ENCODE measurements around the gene GALNTL6. TPM values are rescaled to one million over a fixed set of nuclear protein-coding genes. Genes with fewer than 3 reads are reported as not detected.

Gene GALNTL6
- total and polyA plus RNA-seq, 2 donors from 2014 or later, result 0.60 TPM; not detected in 1

- Histone ChIP-seq H3K9me3 (ENCODE audit: control insufficient read depth in 2 of 3, insufficient read depth in 1 of 3, low read length in 3 of 3) (no peaks in the 10 kb centered on the region), H3K27ac (ENCODE audit: low read depth in 2 of 2, low read length in 2 of 2) (no peak overlapping the region), H3K9ac (ENCODE audit: low read length in 3 of 3) (no peak overlapping the region), H3K4me1 (ENCODE audit: control insufficient read depth in 2 of 3, insufficient read depth in 2 of 3, low read depth in 1 of 3, low read length in 3 of 3) (no peaks in the 10 kb centered on the region), H3K36me3 (ENCODE audit: control insufficient read depth in 2 of 3, insufficient read depth in 3 of 3, low read length in 3 of 3) (no peaks in the 10 kb centered on the region), H3K27me3 (ENCODE audit: control insufficient read depth, insufficient read depth, low read length) (no peaks in the 10 kb centered on the region), H3K4me3 (ENCODE audit: low read length in 3 of 3) (no peak overlapping the region)
- FAIRE-seq (no peak), DNase-seq (no peak)
- intact Hi-C loops (cut with DNase I), result no loop called here
- TF ChIP-seq CTCF (IDR thresholded peaks at IDR 0.05; ENCODE audit: borderline replicate concordance, extremely low read depth, insufficient read depth), result no peak
These were observed 355.7 kb downstream of the GALNTL6 start for GRCh38 chr4:172168888-172169287.

GRCh38 chr4:172169871-172170270, 356.7 kb downstream of the GALNTL6 start:
- Histone ChIP-seq H3K9me3 (ENCODE audit: control insufficient read depth in 2 of 3, insufficient read depth in 1 of 3, low read length in 3 of 3) (no peaks in the 10 kb centered on the region), H3K4me1 (ENCODE audit: control insufficient read depth in 2 of 3, insufficient read depth in 2 of 3, low read depth in 1 of 3, low read length in 3 of 3) (no peaks in the 10 kb centered on the region), H3K27ac (ENCODE audit: low read depth in 2 of 2, low read length in 2 of 2) (no peak overlapping the region), H3K27me3 (ENCODE audit: control insufficient read depth, insufficient read depth, low read length) (no peaks in the 10 kb centered on the region), H3K4me3 (ENCODE audit: low read length in 3 of 3) (no peak overlapping the region), H3K9ac (ENCODE audit: low read length in 3 of 3) (no peak overlapping the region), H3K36me3 (ENCODE audit: control insufficient read depth in 2 of 3, insufficient read depth in 3 of 3, low read length in 3 of 3) (no peaks in the 10 kb centered on the region)
- TF ChIP-seq CTCF (IDR thresholded peaks at IDR 0.05; ENCODE audit: borderline replicate concordance, extremely low read depth, insufficient read depth), result no peak
- no peak for FAIRE-seq
- DNase-seq, result no peak
- intact Hi-C loops (cut with DNase I), result no loop called here

- H3K27me3 ChIP-seq (ENCODE audit: control insufficient read depth, insufficient read depth, low read length), result no peaks in the 10 kb centered on the region
- TF ChIP-seq CTCF (IDR thresholded peaks at IDR 0.05; ENCODE audit: borderline replicate concordance, extremely low read depth, insufficient read depth), result no peak
These were observed 360.0 kb downstream of the GALNTL6 start for GRCh38 chr4:172173206-172173605.

DNA sequence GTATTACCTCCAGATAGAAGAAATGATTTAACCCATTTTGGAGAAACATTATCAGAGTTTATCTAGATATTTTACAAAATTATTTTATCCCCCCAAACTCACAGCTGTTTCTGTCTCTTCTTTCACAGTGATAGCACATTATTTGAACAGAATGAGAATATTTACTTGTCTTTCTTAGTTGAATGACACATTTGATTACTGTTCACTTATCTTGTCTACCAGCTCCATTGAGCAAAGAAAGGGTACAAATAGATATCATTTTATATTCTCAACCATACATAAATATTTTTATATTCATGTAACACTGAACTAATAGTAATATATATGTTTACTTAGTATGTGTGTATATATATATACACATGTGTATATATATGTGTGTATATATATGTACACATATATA, 364.2 kb downstream of the GALNTL6 start:
- H3K27me3 ChIP-seq (ENCODE audit: control insufficient read depth, insufficient read depth, low read length), result no peaks in the 10 kb centered on the region
- no peaks in the 10 kb centered on the region for H3K36me3 ChIP-seq (ENCODE audit: control insufficient read depth in 2 of 3, insufficient read depth in 3 of 3, low read length in 3 of 3)
- H3K9ac ChIP-seq (ENCODE audit: low read length in 3 of 3), result no peak overlapping the region
- no peak for FAIRE-seq
- intact Hi-C loops (cut with DNase I), result no loop called here
- TF ChIP-seq CTCF (IDR thresholded peaks at IDR 0.05; ENCODE audit: borderline replicate concordance, extremely low read depth, insufficient read depth), result no peak
- no peak overlapping the region for H3K27ac ChIP-seq (ENCODE audit: low read depth in 2 of 2, low read length in 2 of 2)
- no peak overlapping the region for H3K4me3 ChIP-seq (ENCODE audit: low read length in 3 of 3)
- H3K9me3 ChIP-seq (ENCODE audit: control insufficient read depth in 2 of 3, insufficient read depth in 1 of 3, low read length in 3 of 3), result no peaks in the 10 kb centered on the region
- no peaks in the 10 kb centered on the region for H3K4me1 ChIP-seq (ENCODE audit: control insufficient read depth in 2 of 3, insufficient read depth in 2 of 3, low read depth in 1 of 3, low read length in 3 of 3)
- no peak for DNase-seq

More at GRCh38 chr4:172173206-172173605, 360.0 kb downstream of the GALNTL6 start:
- Histone ChIP-seq H3K4me3 (ENCODE audit: low read length in 3 of 3) (no peak overlapping the region), H3K9me3 (ENCODE audit: control insufficient read depth in 2 of 3, insufficient read depth in 1 of 3, low read length in 3 of 3) (no peaks in the 10 kb centered on the region), H3K36me3 (ENCODE audit: control insufficient read depth in 2 of 3, insufficient read depth in 3 of 3, low read length in 3 of 3) (no peaks in the 10 kb centered on the region), H3K4me1 (ENCODE audit: control insufficient read depth in 2 of 3, insufficient read depth in 2 of 3, low read depth in 1 of 3, low read length in 3 of 3) (no peaks in the 10 kb centered on the region), H3K27ac (ENCODE audit: low read depth in 2 of 2, low read length in 2 of 2) (no peak overlapping the region), H3K9ac (ENCODE audit: low read length in 3 of 3) (no peak overlapping the region)
- DNase-seq (no peak), FAIRE-seq (no peak)
- intact Hi-C loops (cut with DNase I), result no loop called here

All from kidney (tissue), 14 donors.